ENCODE measurements around the gene ZDHHC1.

GRCh38 chr16:67463691-67464090 lies 47.4 kb upstream of the ZDHHC1 start:
- no peak for TF ChIP-seq POLR2A (IDR thresholded peaks at IDR 0.05)
- TF ChIP-seq, protein P1, sequence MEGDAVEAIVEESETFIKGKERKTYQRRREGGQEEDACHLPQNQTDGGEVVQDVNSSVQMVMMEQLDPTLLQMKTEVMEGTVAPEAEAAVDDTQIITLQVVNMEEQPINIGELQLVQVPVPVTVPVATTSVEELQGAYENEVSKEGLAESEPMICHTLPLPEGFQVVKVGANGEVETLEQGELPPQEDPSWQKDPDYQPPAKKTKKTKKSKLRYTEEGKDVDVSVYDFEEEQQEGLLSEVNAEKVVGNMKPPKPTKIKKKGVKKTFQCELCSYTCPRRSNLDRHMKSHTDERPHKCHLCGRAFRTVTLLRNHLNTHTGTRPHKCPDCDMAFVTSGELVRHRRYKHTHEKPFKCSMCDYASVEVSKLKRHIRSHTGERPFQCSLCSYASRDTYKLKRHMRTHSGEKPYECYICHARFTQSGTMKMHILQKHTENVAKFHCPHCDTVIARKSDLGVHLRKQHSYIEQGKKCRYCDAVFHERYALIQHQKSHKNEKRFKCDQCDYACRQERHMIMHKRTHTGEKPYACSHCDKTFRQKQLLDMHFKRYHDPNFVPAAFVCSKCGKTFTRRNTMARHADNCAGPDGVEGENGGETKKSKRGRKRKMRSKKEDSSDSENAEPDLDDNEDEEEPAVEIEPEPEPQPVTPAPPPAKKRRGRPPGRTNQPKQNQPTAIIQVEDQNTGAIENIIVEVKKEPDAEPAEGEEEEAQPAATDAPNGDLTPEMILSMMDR (IDR thresholded peaks at IDR 0.05), result no peak
